SK-N-SH (cell line): ENCODE results near the gene C3AR1. TPM values are rescaled to one million over a fixed set of nuclear protein-coding genes. Genes with fewer than 3 reads are reported as not detected.
A peak's percentile ranks its signal among the peaks of the same experiment; 100 is the strongest.

Experiments used
- CTCF ChIA-PET: fragments of 300-600, 350-600 bp; formaldehyde crosslinking; extraction: SDS; loops from one replicate; lab custom pipeline; 2021; lab: Yijun Ruan, JAX
- POLR2A ChIA-PET: fragments of 350-600 bp; sonication (Branson Sonifier 250); formaldehyde crosslinking; extraction: SDS; loops from one replicate; lab custom pipeline; 2020; ENCODE audit warnings: antibody characterized with exemption, inconsistent platforms; lab: Yijun Ruan, JAX
- DNase-seq: peaks from one replicate; pipeline ENCODE4 v3.0.0; 2012
- H2AFZ ChIP-seq: fragments of 200-600 bp; sonication (generic); 2 replicates; pipeline ENCODE4 v1.8.1; 2016; ENCODE audit warnings: antibody characterized with exemption, mild to moderate bottlenecking, low read depth
- H3F3A ChIP-seq: fragments of 200-600 bp; sonication (generic); replicated peaks from 2 replicates; pipeline ENCODE3; 2016; ENCODE audit warnings: antibody characterized with exemption, mild to moderate bottlenecking; ENCODE audit not compliant: insufficient read depth
- H3K27ac ChIP-seq, 2 experiments: fragments of 200-500 bp in 1 of 2; fragments of 200-600 bp in 1 of 2; sonication (Bioruptor generic) in 1 of 2; sonication (generic), shearing (Covaris generic) in 1 of 2; 2 replicates each; pipeline versions ENCODE4 v1.5.1 to v1.6.1; 2014 to 2016; ENCODE audit warnings: low read depth in 2 of 2, inconsistent platforms in 1 of 2, low read length in 1 of 2, mild to moderate bottlenecking in 1 of 2, mixed read lengths in 1 of 2
- H3K27me3 ChIP-seq: fragments of 200-600 bp; sonication (generic), shearing (Covaris generic); 2 replicates; pipeline ENCODE4 v1.6.1; 2016; ENCODE audit warnings: mixed run types; ENCODE audit not compliant: insufficient read depth
- H3K36me3 ChIP-seq, 2 experiments: fragments of 200-500 bp in 1 of 2; fragments of 200-600 bp in 1 of 2; sonication (Bioruptor generic) in 1 of 2; sonication (generic) in 1 of 2; replicated peaks in 1 of 2; 2 replicates each; pipeline versions ENCODE3 to v1.5.1; 2014 to 2016; ENCODE audit warnings: low read length in 1 of 2, mild to moderate bottlenecking in 1 of 2; ENCODE audit not compliant: insufficient read depth in 2 of 2, control insufficient read depth in 1 of 2
- H3K4me1 ChIP-seq, 2 experiments: fragments of 200-500 bp in 1 of 2; fragments of 200-600 bp in 1 of 2; sonication (Bioruptor generic) in 1 of 2; sonication (generic), shearing (Covaris generic) in 1 of 2; 2 replicates each; pipeline versions ENCODE4 v1.5.1 to v1.6.1; 2014 to 2016; ENCODE audit warnings: low read depth in 1 of 2, low read length in 1 of 2, mixed run types in 1 of 2; ENCODE audit not compliant: insufficient read depth in 2 of 2, control insufficient read depth in 1 of 2
- H3K4me2 ChIP-seq: fragments of 200-600 bp; sonication (generic), shearing (Covaris generic); 2 replicates; pipeline ENCODE4 v1.6.1; 2017; ENCODE audit warnings: mixed run types
- H3K4me3 ChIP-seq, 2 experiments: fragments of 200-500 bp in 1 of 2; fragments of 200-600 bp in 1 of 2; sonication (Bioruptor generic) in 1 of 2; sonication (generic), shearing (Covaris generic) in 1 of 2; 2 replicates each; pipeline versions ENCODE4 v1.5.1 to v1.8.1; 2014 to 2016; ENCODE audit warnings: low read depth in 2 of 2, inconsistent platforms in 1 of 2, low read length in 1 of 2, mild to moderate bottlenecking in 1 of 2, mixed read lengths in 1 of 2, moderate library complexity in 1 of 2
- H3K79me2 ChIP-seq: fragments of 200-600 bp; sonication (generic); 2 replicates; pipeline ENCODE4 v1.8.1; 2017; ENCODE audit warnings: mild to moderate bottlenecking; ENCODE audit not compliant: insufficient read depth
- H3K9ac ChIP-seq: fragments of 200-600 bp; sonication (generic); 2 replicates; pipeline ENCODE4 v1.6.1; 2017; ENCODE audit warnings: mixed run types
- H3K9me2 ChIP-seq: fragments of 200-600 bp; sonication (generic); 2 replicates; pipeline ENCODE4 v1.6.1; 2017; ENCODE audit warnings: mixed run types
- H3K9me3 ChIP-seq: fragments of 200-600 bp; sonication (generic); 2 replicates; pipeline ENCODE4 v1.6.1; 2017; ENCODE audit warnings: mixed run types, mild to moderate bottlenecking, moderate library complexity
- H4K20me1 ChIP-seq: fragments of 200-600 bp; sonication (generic); 2 replicates; pipeline ENCODE4 v1.6.1; 2017; ENCODE audit warnings: mild to moderate bottlenecking, mixed run types; ENCODE audit not compliant: insufficient read depth
- CHD2 ChIP-seq: fragments of 150-350 bp; IDR thresholded peaks from 2 replicates; pipeline ENCODE4 v1.6.1; 2018; ENCODE audit warnings: low read length; ENCODE audit not compliant: partially characterized antibody
- ELF1 ChIP-seq: IDR thresholded peaks from 2 replicates; pipeline ENCODE4 v1.4.0; 2012
- EP300 ChIP-seq, 2 experiments: IDR thresholded peaks; 2 replicates each; pipeline versions ENCODE4 v1.4.0 to v1.6.1; 2012; ENCODE audit warnings: borderline replicate concordance in 1 of 2, low read depth in 1 of 2, low read length in 1 of 2
- FOSL2 ChIP-seq: IDR thresholded peaks from 2 replicates; pipeline ENCODE4 v1.4.0; 2012; ENCODE audit warnings: low read depth, mild to moderate bottlenecking, moderate library complexity, borderline replicate concordance
- FOXJ3 ChIP-seq: sonication (generic); formaldehyde crosslinking; IDR thresholded peaks from 2 replicates; pipeline ENCODE4 v1.5.1; 2020; ENCODE audit warnings: mild to moderate bottlenecking, missing genetic modification reagents
- GABPA ChIP-seq: IDR thresholded peaks from 2 replicates; pipeline ENCODE4 v1.4.0; 2012; ENCODE audit warnings: low read depth, mild to moderate bottlenecking
- JUND ChIP-seq: IDR thresholded peaks from 2 replicates; pipeline ENCODE4 v1.4.0; 2012
- MAX ChIP-seq: IDR thresholded peaks from 2 replicates; pipeline ENCODE4 v1.4.0; 2012; ENCODE audit warnings: low read depth
- MEF2A ChIP-seq: IDR thresholded peaks from 2 replicates; pipeline ENCODE4 v1.4.0; 2012; ENCODE audit warnings: low read depth, borderline replicate concordance
- POLR2AphosphoS5 ChIP-seq: IDR thresholded peaks from 2 replicates; pipeline ENCODE4 v1.6.1; 2012; ENCODE audit warnings: low read depth, low read length
- RAD21 ChIP-seq: IDR thresholded peaks from 2 replicates; pipeline ENCODE4 v1.6.1; 2012; ENCODE audit warnings: mild to moderate bottlenecking, low read length
- REST ChIP-seq: IDR thresholded peaks from 2 replicates; pipeline ENCODE4 v1.6.1; 2012; ENCODE audit warnings: mild to moderate bottlenecking, low read depth, low read length, moderate library complexity
- RXRA ChIP-seq: IDR thresholded peaks from 2 replicates; pipeline ENCODE4 v1.4.0; 2012; ENCODE audit warnings: low read depth, mild to moderate bottlenecking, borderline replicate concordance
- SIN3A ChIP-seq: IDR thresholded peaks from 2 replicates; pipeline ENCODE4 v1.6.1; 2012; ENCODE audit warnings: low read depth, mild to moderate bottlenecking, low read length, moderate library complexity, borderline replicate concordance
- SMC3 ChIP-seq: IDR thresholded peaks from 2 replicates; pipeline ENCODE4 v1.6.1; 2012; ENCODE audit warnings: low read depth, low read length, improper control_type of control experiment
- TAF1 ChIP-seq: IDR thresholded peaks from 2 replicates; pipeline ENCODE4 v1.6.1; 2012; ENCODE audit warnings: low read depth, mild to moderate bottlenecking, low read length, moderate library complexity, borderline replicate concordance
- TCF12 ChIP-seq: IDR thresholded peaks from 2 replicates; pipeline ENCODE4 v1.4.0; 2012
- TEAD4 ChIP-seq: IDR thresholded peaks from 2 replicates; pipeline ENCODE4 v1.4.0; 2012; ENCODE audit warnings: mild to moderate bottlenecking, borderline replicate concordance; ENCODE audit not compliant: insufficient read depth
- USF2 ChIP-seq: fragments of 150-350 bp; IDR thresholded peaks from 2 replicates; pipeline ENCODE4 v1.6.1; 2017; ENCODE audit warnings: antibody characterized with exemption, low read length, low read depth, borderline replicate concordance
- YY1 ChIP-seq: IDR thresholded peaks from 2 replicates; pipeline ENCODE4 v1.4.0; 2012; ENCODE audit warnings: low read depth, mild to moderate bottlenecking
- WGBS: methylation state at CpG from one replicate; pipeline ENCODE4 v1.1.6; 2017; ENCODE audit warnings: low lambda C conversion rate; 5-methylcytosine and 5-hydroxymethylcytosine counted together
- polyA plus RNA-seq, 3 experiments: library from polyadenylated mRNA; depleted of rRNA; stranded (reverse); fragments of >200 nt; gene quantifications; 2 replicates each; pipeline ENCODE4 v1.2.3, GENCODE V29; 2012
- TF ChIP-seq, protein P1 (sequence below): fragments of 200-600 bp; sonication (generic); IDR thresholded peaks from 2 replicates; pipeline ENCODE4 v1.6.1; 2017; ENCODE audit warnings: antibody characterized with exemption, mild to moderate bottlenecking, moderate library complexity

The C3AR1 gene
- polyA plus RNA-seq, 1 of the 3 experiments (the other 2 are of a cell fraction) = 1.4 TPM

DNA sequence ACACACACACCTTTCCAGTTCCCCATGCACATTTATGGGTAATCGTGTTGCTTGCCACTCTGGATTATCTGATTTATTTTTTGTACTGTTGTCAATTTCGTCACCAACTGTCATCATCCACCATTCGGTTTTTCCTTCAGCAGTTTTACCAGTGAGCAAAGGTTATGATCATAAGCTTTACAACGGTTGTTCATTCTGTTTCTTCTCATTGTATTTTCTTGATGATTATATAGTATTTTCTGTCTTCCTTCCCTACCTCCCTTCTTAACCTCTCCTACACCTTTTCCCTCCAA lies 16.6 kb upstream of the C3AR1 start:
- Histone ChIP-seq H2AFZ (peak overlapping the region; percentile 97; the same call in 1 of the 2 replicates), H3K27ac (peak overlapping the region; percentile 76 to 96; a peak in 3 of 4 replicates), H4K20me1 (no peaks in the 10 kb centered on the region), H3K36me3 (no peaks in the 10 kb centered on the region), H3K4me3 (peak overlapping the region; percentile 85 to 93), H3K9me2 (no peaks in the 10 kb centered on the region), H3K4me1 (peaks cover 5 to 10% of the 10 kb centered on the region in 2 experiments; a peak in 3 of 4 replicates), H3K9ac (peak overlapping the region; percentile 76), H3K9me3 (no peaks in the 10 kb centered on the region), H3F3A (peaks cover 6% of the 10 kb centered on the region), H3K27me3 (no peaks in the 10 kb centered on the region), H3K4me2 (peak overlapping the region; percentile 75), H3K79me2 (peaks cover 57% of the 10 kb centered on the region)
- TF ChIP-seq RXRA (no peak), ELF1 (no peak), USF2 (no peak), GABPA (no peak), JUND (no peak), FOXJ3 (CRISPR knock-in tag) (no peak), SMC3 (no peak), FOSL2 (no peak), TEAD4 (no peak), MEF2A (no peak), SIN3A (no peak), CHD2 (no peak), RAD21 (no peak), EP300 (IDR thresholded peaks at IDR 0.05; ENCODE audit: borderline replicate concordance in 1 of 2, low read depth in 1 of 2, low read length in 1 of 2) (no peak)
- TF ChIP-seq, protein P1, sequence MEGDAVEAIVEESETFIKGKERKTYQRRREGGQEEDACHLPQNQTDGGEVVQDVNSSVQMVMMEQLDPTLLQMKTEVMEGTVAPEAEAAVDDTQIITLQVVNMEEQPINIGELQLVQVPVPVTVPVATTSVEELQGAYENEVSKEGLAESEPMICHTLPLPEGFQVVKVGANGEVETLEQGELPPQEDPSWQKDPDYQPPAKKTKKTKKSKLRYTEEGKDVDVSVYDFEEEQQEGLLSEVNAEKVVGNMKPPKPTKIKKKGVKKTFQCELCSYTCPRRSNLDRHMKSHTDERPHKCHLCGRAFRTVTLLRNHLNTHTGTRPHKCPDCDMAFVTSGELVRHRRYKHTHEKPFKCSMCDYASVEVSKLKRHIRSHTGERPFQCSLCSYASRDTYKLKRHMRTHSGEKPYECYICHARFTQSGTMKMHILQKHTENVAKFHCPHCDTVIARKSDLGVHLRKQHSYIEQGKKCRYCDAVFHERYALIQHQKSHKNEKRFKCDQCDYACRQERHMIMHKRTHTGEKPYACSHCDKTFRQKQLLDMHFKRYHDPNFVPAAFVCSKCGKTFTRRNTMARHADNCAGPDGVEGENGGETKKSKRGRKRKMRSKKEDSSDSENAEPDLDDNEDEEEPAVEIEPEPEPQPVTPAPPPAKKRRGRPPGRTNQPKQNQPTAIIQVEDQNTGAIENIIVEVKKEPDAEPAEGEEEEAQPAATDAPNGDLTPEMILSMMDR = no peak
- ChIA-PET POLR2A (no interaction called here), CTCF (interaction anchor here (0.7 to 0.8 kb wide), 2 partner anchors 41 to 119 kb away, joined by 3 read pairs; no protein-coding TSS in a partner anchor)
- 3% methylated on average over 4 of the region's 4 CpGs for WGBS
- DNase-seq = no peak

DNA sequence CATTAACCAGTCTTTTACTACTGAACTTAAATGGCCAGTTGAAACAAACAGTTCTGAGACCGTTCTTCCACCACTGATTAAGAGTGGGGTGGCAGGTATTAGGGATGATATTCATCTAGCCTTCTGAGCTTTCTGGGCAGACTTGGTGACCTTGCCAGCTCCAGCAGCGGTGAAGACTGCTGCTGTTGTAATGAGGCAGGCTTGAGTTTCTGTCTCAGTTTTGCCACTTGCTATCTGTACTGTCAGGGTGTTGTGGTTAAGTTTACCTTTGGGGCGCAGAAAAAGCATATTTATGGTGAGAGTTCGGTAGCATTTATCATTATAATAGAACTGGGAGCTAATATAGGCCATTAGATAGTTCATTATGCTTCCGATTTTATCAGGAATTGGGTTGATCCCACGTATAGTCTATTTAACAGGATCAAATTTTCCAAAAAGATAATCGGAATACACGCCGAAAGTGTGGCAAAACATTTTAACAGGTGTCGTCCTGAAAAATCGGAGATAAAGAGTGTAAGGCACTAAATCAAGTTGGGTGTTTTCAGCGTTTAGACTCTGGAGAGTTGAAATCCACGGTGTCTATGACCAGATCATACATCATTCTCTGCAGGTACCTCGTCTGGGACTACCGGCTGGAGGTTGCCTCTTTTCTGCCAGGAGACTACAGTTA lies 15.2 kb upstream of the C3AR1 start:
- ChIA-PET POLR2A (no interaction called here), CTCF (interaction anchor here (0.6 to 5.5 kb wide), 3 partner anchors 29 to 156 kb away, joined by 3 to 89 read pairs (median 3); no protein-coding TSS in a partner anchor)
- Histone ChIP-seq H3K27ac (peak overlapping the region; percentile 76 to 96), H3K4me2 (peak overlapping the region; percentile 75), H3K9ac (peak overlapping the region; percentile 76), H3K27me3 (no peaks in the 10 kb centered on the region), H3K9me2 (no peaks in the 10 kb centered on the region), H3K36me3 (no peaks in the 10 kb centered on the region), H3K79me2 (peaks cover 48% of the 10 kb centered on the region; the same call in 1 of the 2 replicates), H4K20me1 (no peaks in the 10 kb centered on the region), H3K9me3 (no peaks in the 10 kb centered on the region), H3F3A (peaks cover 6% of the 10 kb centered on the region), H2AFZ (peak overlapping the region; percentile 84), H3K4me1 (peaks cover 8 to 16% of the 10 kb centered on the region in 2 experiments; a peak in 3 of 4 replicates), H3K4me3 (peak overlapping the region; percentile 85 to 93)
- DNase-seq = no peak
- WGBS = 2% methylated on average over 15 of the region's 15 CpGs
- TF ChIP-seq TCF12 (no peak), SMC3 (no peak), YY1 (no peak), MAX (no peak), ELF1 (no peak), TAF1 (no peak), RXRA (no peak), REST (no peak), FOSL2 (no peak), GABPA (no peak), POLR2AphosphoS5 (no peak), FOXJ3 (CRISPR knock-in tag) (no peak), JUND (no peak), MEF2A (no peak)
